Sigmoid colon (tissue), 4 donors: Measurements from ENCODE around the gene SMIM36.

Experiments used
- CTCF ChIP-seq, 4 experiments: fragments of 450-650 bp in 3 of 4; fragments of 200-600 bp in 1 of 4; IDR thresholded peaks; one replicate each; pipeline ENCODE4 v1.5.1; 2016 to 2019; ENCODE audit warnings: antibody characterized with exemption in 4 of 4, mild to moderate bottlenecking in 3 of 4, moderate library complexity in 2 of 4
- EP300 ChIP-seq, 4 donors: sonication (generic); formaldehyde crosslinking; IDR thresholded peaks; one replicate each; pipeline ENCODE4 v1.6.1; 2017; ENCODE audit warnings: antibody characterized with exemption in 4 of 4
- POLR2A ChIP-seq, 2 donors: fragments of 450-650 bp; IDR thresholded peaks; one replicate each; pipeline ENCODE4 v1.6.1; 2016; ENCODE audit warnings: antibody characterized with exemption in 2 of 2, mild to moderate bottlenecking in 2 of 2, moderate library complexity in 2 of 2
- POLR2AphosphoS5 ChIP-seq, 4 donors: sonication (generic); formaldehyde crosslinking; IDR thresholded peaks; one replicate each; pipeline ENCODE4 v1.6.1; 2017; ENCODE audit warnings: antibody characterized with exemption in 4 of 4

- no peak for TF ChIP-seq CTCF (IDR thresholded peaks at IDR 0.05)
- no peak for TF ChIP-seq POLR2AphosphoS5 (IDR thresholded peaks at IDR 0.05)
- TF ChIP-seq POLR2A (IDR thresholded peaks at IDR 0.05): no peak
- TF ChIP-seq EP300 (IDR thresholded peaks at IDR 0.05): no peak
Observed at GRCh38 chr17:55518510-55518909, 7.3 kb upstream of the SMIM36 start.
